ENCODE results near the gene AMN1.
"Not testable (repeated sequence)": the region's sequence is repeated elsewhere in the genome, so short reads cannot be mapped to it uniquely, and the experiment has no call there.

Gene AMN1

DNA sequence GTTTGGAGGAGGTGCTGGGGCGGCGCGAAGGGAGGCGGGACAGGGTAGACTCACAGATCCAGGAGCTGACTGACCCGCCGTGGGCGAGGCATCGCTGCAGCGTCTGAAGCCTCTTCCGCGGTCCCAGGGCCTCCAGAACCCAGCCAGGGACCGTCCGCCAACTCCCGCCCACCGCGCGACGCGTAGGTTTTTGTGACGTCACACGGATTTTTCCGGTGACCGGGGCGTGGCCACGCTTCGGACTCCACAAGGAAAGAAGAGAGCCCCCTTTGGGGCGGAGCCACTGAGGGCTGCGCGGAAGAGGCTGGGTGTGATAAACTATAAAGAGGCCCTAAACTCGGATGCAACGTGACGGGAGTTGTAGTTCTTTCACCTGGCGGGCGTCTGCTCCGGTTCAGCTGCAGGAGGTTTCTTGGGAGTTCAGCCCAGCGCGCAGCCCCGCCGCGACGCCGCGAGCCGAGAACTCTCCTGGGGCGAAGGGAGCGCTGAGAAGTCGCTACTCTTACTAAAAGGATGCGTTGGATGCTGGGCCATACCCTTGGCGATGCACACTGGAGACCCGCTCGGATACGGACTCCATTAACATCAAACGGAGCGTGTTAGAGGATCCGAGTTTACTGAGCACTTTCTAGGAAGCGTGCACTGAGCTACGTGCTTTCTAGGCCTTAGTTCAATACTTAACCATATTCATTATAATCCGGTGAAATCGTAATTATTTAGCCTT lies at the start of gene AMN1:
Gene AMN1, minus strand, starts transcription at position 105 of the 724 bp plus-strand sequence. Its CDS starts 13 bp downstream, at position 92.
- DNase-seq (ENCODE audit: low read depth in 2 of 2) = peak; percentile 99

DNA sequence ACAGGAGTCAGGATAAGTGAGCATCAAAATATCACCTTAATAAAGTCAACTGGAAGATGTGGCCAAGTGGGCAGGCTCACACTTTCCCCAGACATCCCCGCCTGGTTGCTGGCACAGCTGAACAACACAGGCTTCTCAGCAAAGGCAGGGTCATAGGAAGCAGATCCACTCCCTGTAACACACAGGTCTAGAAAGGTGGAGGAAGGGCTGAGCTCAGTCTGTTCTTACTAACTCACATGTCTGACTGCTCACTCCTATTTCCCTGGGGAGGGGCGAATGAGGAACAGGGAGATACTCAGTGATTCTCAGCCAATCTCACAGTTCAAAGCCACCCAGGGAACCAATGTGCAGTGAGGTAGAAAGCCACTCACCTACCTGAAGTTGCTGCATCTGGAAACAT lies 45.0 kb upstream of the AMN1 start:
- DNase-seq (ENCODE audit: low read depth in 2 of 2) = no peak

DNA sequence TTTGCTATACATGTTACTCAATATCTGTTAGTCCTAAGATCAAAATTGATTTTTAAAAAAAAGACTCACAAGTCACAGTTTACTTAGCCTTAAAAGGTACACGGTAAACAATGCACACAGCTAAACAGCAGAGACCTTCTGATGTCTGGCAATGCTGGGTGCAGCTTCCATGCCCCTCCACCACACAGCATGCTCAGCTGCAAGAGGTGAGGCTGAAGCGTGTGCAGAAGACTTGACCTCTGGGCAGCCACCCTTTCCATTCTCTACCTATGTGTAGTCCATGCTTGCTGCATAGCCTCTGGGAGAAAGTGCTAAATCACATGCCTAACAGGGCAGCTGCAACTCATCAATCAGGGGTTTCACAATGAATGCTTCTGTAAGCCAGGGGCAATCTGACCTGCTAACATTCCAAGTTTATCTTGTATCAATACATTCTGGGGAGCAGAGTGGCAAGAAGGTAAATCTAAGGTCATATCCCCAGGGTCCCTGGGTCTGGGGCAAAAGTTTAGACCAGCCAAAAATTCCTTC lies 44.5 kb upstream of the AMN1 start:
- DNase-seq (ENCODE audit: low read depth in 2 of 2) = no peak

DNA sequence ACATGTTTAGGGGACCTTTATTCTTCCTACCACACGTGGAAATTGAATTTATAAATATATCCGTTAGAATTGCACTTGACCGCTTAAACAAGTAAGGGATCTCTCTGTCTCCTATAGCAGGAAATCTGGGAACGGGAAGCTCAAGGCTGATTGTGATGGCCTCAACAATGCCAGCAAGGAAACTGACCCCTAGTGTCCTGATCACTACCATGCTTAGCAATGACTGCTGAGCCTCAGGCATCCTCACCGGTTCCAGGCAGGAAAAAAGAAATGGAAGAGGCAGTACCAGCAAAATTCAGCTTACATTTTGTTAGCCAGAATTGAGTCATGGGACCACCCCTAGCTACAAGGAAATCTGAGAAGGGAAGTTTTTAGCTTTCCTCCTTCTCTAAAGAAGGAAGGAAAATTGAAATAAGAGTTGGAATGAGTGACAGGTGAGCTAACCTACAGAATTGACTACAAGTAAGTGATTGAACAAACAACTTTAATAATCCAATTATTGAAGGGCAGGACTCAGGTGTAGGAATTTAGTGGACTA lies 43.9 kb upstream of the AMN1 start:
- DNase-seq (ENCODE audit: low read depth in 2 of 2) = no peak

DNA sequence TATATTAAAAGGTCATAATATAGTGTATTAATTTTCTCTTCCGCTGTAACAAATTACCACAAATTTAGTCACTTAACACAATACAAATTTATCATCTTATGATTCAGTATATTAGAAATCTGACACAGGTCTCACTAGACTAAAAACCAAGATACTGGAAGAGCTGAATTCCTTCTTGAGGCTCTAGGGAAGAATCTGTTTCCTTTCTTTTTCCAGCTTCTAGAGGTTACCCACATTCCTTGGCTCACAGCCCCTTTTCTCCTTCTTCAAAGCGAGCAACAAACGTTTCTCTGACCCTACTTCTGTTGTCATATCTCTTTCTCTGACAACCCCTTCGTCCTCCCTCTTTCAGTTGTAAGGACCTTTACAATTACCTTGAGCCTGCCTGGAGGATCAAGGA lies 43.4 kb upstream of the AMN1 start:
- DNase-seq (ENCODE audit: low read depth in 2 of 2) = no peak

DNA sequence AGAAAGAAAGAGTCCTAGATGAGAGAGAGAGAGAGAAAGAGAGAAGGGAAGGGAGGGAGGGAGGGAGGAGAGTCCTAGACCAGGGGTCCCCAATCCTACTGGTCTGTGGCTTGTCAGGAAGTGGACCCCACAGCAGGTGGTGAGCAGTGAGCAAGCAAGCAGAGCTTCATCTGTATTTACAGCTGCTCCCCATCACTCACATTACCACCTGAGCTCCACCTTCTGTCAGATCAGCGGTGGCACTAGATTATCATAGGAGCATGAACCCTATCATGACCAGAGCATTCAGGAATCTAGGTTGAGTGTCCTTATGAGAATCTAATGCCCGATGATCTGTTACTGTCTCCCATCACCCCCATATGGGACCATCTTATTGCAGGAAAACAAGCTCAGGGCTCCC lies 39.2 kb upstream of the AMN1 start:
- DNase-seq (ENCODE audit: low read depth in 2 of 2) = no peak

DNA sequence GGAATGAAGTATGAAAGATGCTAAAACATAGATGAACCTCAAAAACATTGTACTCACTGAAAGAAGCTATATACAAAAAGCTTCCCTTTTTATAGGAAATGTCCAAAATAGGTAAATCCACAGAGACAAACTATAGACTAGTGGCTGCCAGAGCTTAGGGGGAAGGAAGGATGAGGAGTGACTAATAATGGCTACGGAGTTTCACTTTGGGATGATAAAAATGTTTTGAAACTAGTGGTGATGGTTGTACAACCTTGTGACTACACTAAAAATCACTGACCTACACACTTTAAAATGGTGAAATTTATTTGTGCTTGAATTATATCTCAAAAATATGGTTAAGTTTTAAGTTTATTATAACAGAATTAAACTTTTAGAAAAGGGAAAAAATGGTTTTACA lies 37.1 kb upstream of the AMN1 start:
- DNase-seq (ENCODE audit: low read depth in 2 of 2) = no peak

DNA sequence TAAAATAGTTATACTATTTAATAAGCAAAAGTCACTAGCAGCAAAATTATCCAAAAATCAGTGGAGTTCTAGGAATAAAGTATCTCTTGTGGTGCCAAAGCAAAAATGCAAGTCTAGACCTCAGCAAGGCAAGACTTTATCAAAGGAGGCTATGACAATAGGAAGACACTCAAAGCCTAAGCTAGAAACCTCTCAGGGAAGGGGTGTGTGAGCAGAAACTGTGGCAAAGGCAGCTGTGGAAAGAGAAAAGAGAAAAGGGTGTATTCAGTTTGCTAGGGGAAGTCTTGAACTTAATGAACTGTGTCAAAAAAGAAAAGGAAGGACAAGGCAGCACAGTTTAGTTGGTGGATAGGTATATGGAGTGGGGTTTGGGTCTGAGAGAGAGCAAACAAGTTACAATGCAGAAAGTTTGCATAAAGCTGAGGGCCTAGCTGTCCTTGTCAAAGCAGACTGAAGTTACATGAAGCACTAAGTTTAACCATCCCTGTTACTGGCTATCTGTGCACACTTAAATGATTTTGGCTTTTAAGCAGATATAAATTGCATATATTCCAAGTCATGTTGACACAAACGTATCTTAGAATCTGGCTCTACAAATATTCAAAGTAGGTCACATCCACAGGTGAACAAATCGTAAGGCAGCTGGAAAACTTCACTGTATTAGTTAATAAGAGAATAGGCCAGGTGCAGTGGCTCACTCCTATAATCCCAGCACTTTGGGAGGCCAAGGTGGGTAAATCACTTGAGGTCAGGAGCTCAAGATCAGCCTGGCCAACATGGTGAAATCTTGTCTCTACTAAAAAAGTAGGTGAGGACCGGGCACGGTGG lies 31.0 kb upstream of the AMN1 start:
- DNase-seq (ENCODE audit: low read depth in 2 of 2) = no peak

DNA sequence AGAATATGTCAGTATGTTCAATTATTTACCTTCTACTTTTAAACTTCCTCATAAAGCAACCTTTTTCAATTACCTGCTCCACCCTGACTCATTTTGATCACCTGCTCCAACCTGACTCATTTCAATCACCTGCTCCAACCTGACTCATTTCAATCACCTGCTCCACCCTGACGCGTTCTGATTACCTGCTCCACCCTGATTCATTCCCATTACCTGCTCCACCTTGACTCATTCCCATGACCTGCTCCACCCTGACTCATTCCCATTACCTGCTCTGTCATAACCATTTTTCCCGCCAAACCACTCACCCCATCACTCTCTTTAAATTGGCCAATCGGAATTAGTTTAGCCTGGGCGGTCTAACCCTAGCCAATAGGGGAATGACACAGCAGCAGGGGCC lies 29.5 kb upstream of the AMN1 start:
- DNase-seq (ENCODE audit: low read depth in 2 of 2) = not testable (repeated sequence)

DNA sequence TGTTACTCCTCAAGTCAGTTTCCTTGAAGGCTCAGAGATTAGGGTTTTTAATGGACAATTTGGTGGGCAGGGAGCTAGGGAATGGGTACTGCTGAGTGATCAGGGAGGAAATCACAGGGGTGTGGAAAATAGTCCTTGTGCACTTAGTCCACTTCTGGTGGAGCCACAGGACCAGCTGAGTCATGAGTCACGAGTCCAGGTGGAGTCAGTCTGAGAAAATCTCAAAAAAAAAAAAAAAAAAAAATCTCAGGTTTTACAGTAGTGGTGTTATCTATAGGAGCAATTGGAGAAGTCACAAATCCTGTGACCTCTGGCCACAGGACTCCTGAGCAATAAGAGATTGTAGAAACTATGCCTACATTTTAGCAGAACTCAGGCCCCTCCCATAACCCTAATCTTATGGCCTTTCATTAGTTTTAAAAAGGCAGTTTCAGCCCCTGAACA lies 28.2 kb upstream of the AMN1 start:
- no peak for DNase-seq (ENCODE audit: low read depth in 2 of 2)

DNA sequence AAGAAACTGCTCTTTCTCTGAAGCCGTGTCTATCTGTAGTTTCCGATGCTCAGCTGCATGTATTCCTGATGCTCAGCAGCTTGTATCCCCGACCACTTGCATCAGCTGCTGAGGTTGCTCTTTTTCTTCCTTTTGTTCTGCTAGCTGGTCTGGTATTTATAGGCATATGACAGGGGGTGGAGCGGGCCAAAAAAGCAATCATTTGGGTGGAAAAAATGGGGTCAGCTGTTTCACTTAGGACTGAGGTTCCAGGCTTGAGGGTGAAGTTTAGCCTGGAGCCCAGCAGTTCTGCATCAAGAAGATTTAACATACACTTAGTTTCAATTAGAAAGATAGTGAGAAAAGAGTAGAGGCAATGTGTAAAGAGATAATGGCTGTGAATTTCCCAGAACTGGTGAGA lies 23.6 kb upstream of the AMN1 start:
- no peak for DNase-seq (ENCODE audit: low read depth in 2 of 2)

DNA sequence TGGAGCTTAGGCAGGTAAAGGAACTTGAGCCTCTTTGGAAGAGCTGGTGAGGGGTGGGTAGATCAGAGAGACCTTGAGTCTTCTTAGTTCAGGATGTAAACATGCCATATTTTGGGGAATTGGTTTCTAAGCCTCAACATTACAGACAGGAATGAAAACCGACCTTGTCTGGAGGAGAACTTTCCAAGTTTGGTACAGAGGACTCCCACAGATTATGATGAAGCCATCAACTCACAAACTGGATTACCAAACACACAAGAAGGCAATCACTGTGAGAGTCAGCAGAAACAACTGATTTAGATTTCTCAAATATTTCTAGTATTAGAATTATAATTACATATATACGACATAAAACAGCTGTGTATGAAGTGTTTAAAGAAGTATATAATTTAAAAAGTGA lies 22.3 kb upstream of the AMN1 start:
- no peak for DNase-seq (ENCODE audit: low read depth in 2 of 2)

DNA sequence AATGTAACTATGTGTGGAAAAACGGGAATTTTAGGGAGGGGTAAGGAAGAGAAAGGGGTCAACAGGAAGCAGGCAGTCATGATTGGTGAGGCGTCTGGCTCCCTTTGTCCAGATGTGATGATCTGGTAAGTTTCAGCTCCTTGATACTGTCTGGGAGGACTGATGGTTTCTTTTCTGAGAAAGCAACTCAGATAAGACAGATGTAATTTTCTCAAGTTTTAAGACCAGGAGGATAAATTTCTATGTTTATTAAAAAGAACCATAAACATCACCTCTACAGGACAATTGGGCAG lies 21.9 kb upstream of the AMN1 start:
- no peak for DNase-seq (ENCODE audit: low read depth in 2 of 2)

DNA sequence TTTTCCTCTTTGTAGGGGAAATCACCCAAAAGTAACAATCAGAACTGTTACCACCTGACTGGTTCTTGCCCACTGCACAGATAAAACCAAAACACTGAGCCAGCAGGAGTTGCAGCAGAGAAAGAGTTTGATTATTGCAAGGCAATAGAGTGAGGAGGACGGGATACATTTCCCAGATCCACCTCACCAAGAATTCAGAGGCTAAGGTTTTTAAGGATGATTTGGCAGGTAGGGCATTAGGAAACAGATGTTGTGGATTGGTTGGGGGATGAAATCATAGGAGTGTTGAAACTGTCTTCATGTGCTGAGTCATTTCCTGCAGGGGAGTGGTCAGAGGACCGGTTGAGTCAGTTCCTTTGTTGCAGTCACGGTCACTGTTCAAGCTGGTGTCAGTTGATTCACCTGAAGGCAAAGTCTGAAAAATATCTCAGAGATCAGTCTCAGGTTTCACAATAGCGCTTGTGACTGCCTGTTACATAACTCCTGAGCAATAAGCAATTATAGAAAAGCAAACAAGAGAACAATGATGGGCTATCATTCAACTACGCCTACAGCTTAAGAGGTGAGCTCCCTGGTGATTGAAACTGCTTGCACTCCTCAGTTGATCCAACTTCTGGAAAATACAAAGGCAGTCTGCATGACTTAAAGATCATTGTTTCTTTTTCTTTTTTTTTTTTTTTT lies 20.3 kb upstream of the AMN1 start:
- DNase-seq (ENCODE audit: low read depth in 2 of 2) = peak; percentile 36 to 46

DNA sequence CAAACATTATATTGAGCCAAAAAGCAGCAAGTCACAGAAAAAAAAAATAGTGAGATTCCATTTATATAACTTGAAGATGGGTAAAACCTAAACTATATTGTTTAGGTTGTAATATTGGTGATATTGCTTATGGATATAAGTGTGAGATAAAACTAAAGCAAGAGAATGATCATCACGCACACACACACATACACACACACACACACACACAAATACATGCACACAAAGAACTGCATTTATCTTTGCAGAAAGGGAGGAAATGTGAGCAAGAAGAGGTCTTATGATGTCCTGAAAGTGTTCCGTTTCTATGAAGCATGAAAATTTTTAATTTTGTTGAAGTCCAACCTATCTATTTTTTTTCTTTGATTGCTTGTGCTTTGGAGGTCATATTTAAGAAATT lies 16.4 kb upstream of the AMN1 start:
- no peak for DNase-seq (ENCODE audit: low read depth in 2 of 2)

DNA sequence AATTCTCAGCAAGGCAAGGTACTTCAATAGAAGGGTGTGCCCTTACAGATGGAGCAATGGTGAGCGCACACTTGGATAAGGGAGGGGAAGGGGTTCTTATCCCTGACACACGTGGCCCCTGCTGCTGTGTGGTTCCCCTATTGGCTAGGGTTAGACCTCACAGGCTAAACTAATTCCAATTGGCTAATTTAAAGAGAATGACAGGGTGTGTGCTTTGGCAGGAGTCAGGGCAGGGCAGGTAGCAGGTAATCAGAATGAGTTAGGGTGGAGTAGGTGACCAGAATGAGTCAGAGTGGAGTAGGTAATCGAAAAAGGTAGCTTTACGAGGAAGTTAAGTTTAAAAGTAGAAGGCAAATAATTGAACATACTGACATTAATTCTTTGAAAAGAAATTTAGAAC lies 15.5 kb upstream of the AMN1 start:
- DNase-seq (ENCODE audit: low read depth in 2 of 2) = not testable (repeated sequence)

DNA sequence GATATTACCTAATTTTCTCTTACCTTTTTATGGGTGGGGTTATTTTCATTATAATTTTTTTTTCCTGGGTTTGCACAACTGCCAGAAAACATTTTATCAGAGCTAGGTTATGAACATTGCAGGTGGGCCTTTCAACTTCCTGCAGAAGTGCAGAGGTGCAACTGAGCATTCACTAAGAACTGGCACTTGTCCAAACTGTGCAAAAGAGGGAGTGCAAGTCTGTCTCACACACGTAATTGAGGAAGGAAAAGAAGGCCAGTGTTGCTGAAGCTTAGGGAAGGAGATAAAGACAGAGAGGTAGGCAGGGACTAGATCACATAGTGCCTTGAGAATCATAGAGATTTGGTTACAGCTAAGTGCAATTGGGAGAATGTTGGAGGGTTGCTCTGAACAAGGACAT lies 14.1 kb upstream of the AMN1 start:
- DNase-seq (ENCODE audit: low read depth in 2 of 2) = no peak

DNA sequence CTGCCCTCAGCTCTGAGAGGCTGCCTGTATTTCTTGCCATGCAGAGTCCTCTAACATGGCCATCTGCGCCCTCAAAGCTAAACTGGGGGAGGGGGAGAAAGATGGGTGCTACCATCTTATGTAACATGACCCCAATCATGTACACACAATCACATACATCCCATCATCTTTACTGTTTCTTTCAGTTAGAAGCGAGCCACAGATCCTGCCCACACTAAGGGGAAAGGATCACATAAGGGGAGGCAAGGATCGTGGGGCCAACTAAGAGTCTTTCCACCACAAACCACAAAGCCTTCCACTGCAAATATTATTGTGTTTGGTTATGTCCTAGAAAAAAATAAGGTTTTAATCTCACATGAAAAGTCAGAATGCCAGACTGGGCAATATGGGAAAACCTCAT lies 11.8 kb upstream of the AMN1 start:
- no peak for DNase-seq (ENCODE audit: low read depth in 2 of 2)

DNA sequence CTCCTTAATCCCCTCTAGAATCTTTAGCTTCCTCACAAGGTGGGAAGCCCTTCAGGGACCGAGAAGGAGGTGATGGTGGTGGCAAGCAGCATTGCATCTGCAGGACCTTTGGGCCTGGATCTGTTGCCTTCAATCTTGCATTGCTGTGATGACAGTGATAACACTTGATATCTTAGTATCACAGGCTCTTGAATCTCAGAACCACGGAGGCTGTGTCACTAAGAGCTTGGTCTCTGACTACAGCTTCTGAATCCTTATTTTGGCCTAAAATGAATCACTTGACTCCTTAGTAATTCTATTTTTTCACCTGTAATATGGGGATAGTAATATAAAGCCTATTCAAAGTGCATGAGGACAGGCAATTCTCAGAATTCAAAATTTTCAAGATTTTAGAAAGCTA lies 8.9 kb upstream of the AMN1 start:
- no peak for DNase-seq (ENCODE audit: low read depth in 2 of 2)

DNA sequence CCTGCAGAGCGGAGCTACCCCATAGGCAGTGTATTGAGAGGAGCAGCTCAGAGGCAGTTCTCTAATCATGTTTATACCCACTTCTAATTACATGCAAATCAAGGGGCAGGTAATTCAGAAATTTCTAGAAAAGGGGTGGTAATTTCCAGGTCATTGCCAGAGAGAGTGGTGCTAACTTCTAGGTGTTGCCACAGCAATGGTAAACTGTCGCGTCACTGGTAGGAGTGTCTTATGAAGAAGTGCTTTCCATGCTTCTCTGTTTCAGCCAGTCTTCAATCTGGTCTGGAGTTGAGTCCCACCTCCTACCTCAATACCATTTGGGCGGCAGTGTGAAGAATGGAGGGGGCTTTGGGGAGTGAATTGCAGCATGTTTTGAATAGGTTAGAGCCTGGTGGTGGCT lies 8.5 kb upstream of the AMN1 start:
- no peak for DNase-seq (ENCODE audit: low read depth in 2 of 2)

DNA sequence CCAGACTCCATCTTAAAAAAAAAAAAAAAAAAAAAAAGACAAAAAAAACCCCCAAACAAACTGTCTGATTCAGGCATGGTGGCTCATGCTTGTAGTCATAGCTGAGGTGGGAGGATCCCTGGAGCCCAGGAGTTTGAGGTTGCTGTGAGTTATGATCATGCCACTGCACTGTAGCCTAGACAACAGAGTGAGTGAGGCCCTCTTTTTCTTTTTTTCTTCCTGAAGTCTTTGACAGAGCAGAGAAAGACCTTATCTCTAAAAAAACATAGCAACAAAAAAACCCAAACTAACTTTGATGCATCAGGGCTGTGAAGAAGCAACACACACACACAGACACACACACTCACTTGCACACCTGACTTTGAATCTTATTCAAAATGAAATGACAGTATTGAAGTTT lies 7.7 kb upstream of the AMN1 start:
- DNase-seq (ENCODE audit: low read depth in 2 of 2) = peak; percentile 30
